Lower leg skin (tissue), 4 donors: ENCODE results near the gene COL15A1. TPM values are rescaled to one million over a fixed set of nuclear protein-coding genes. Genes with fewer than 3 reads are reported as not detected.

Experiments used
- DNase-seq, 2 donors: peaks; one replicate each; pipeline ENCODE4 v3.0.0-alpha.2; 2019; ENCODE audit warnings: low spot score in 2 of 2
- H3K4me3 ChIP-seq: fragments of 200-600 bp; sonication (generic); 2 replicates; pipeline ENCODE4 v1.5.1; 2017; ENCODE audit warnings: mild to moderate bottlenecking, low read depth; ENCODE audit not compliant: poor library complexity, severe bottlenecking
- POLR2A ChIP-seq, 2 donors: fragments of 450-650 bp; IDR thresholded peaks; one replicate each; pipeline ENCODE4 v1.6.1; 2016 to 2017; ENCODE audit warnings: antibody characterized with exemption in 2 of 2, mild to moderate bottlenecking in 1 of 2, moderate library complexity in 1 of 2
- WGBS, 2 donors: methylation state at CpG; one replicate each; pipeline ENCODE4 v1.1.5; 2018; 5-methylcytosine and 5-hydroxymethylcytosine counted together
- intact Hi-C: fragments of 100-400 bp; cut with DNase I; formaldehyde crosslinking; loops from one replicate; pipeline ENCODE4 v1.15.0; 2023; ENCODE audit warnings: low total_unique reads
- total RNA-seq, 4 donors: library from RNA; depleted of rRNA; stranded (reverse); fragments of >200 nt; gene quantifications; one replicate each; pipeline ENCODE4 v1.1.0, GENCODE V29; 2016
- TF ChIP-seq, protein P1 (sequence below), 3 donors: fragments of 450-650 bp; IDR thresholded peaks; one replicate each; pipeline ENCODE4 v1.5.1; 2016; ENCODE audit warnings: antibody characterized with exemption in 3 of 3, mild to moderate bottlenecking in 3 of 3, moderate library complexity in 2 of 3

The COL15A1 gene
- total RNA-seq, 4 donors from 2014 or later: 2.3 to 14.1 (median 8.3) TPM

DNA sequence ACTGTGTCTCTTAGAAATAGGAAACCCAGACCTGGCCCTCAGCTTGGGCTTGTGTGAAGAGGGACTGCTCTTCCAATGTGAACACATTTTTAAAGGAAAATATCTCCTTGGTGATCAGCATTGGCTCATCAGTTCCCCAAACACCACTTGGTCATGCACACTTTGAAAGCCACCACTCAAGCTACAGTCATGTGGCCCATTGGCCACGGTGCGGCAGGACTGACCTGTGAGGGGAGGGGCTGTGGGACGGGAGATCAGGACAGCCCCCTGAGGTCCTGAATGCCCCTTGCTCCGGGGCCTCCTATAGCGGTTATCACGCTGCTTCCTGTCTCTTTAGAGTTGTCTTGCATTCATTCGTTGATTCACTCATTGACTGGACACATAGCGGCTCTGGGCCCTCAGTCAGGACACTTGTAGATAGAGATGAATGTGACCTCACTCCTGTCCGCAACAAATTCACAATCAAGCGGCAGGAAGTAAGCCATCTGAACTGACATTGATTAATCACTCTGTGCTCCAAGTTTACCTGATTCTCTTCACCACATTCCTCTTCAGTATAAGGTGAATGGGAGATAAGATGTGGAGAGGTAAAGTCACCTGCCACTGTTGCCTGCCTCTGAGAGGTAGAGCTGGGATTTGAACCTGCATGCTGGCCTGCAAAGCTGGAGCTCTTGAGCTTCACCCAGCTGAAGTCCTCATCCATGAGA is 73.1 kb downstream of the COL15A1 start:
- H3K4me3 ChIP-seq: no peak overlapping the region
- no peak for DNase-seq
- intact Hi-C loops: no loop called here
- TF ChIP-seq POLR2A (IDR thresholded peaks at IDR 0.05): no peak
- TF ChIP-seq, protein P1, sequence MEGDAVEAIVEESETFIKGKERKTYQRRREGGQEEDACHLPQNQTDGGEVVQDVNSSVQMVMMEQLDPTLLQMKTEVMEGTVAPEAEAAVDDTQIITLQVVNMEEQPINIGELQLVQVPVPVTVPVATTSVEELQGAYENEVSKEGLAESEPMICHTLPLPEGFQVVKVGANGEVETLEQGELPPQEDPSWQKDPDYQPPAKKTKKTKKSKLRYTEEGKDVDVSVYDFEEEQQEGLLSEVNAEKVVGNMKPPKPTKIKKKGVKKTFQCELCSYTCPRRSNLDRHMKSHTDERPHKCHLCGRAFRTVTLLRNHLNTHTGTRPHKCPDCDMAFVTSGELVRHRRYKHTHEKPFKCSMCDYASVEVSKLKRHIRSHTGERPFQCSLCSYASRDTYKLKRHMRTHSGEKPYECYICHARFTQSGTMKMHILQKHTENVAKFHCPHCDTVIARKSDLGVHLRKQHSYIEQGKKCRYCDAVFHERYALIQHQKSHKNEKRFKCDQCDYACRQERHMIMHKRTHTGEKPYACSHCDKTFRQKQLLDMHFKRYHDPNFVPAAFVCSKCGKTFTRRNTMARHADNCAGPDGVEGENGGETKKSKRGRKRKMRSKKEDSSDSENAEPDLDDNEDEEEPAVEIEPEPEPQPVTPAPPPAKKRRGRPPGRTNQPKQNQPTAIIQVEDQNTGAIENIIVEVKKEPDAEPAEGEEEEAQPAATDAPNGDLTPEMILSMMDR (IDR thresholded peaks at IDR 0.05): no peak
- WGBS, 2 donors: 94 to 96% methylated on average over 8 to 10 of the region's 10 CpGs

DNA sequence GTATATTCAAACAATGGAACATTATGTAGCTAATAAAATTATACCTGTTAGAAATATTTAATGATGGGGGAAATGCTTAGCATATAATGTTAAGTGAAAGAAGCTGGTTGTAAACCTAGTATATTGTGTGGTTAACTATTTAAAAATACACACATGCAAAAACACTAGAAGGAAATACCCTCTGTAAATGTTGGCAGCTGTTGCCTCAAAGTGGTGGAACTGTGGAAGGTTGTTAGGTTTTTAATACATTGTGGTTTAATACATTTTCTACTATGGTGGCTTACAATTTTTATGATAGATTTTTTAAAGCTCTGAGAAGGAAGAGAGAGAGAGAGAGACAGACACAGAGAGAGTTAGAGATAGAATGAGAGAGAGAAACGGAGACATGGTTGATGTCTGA is 74.9 kb downstream of the COL15A1 start:
- no peak for TF ChIP-seq POLR2A (IDR thresholded peaks at IDR 0.05)
- TF ChIP-seq, protein P1 (IDR thresholded peaks at IDR 0.05): no peak
- H3K4me3 ChIP-seq: no peak overlapping the region
- no peak for DNase-seq
- WGBS, 2 donors: 78 to 91% methylated on average over 1 of the region's 1 CpG
- intact Hi-C loops: no loop called here

DNA sequence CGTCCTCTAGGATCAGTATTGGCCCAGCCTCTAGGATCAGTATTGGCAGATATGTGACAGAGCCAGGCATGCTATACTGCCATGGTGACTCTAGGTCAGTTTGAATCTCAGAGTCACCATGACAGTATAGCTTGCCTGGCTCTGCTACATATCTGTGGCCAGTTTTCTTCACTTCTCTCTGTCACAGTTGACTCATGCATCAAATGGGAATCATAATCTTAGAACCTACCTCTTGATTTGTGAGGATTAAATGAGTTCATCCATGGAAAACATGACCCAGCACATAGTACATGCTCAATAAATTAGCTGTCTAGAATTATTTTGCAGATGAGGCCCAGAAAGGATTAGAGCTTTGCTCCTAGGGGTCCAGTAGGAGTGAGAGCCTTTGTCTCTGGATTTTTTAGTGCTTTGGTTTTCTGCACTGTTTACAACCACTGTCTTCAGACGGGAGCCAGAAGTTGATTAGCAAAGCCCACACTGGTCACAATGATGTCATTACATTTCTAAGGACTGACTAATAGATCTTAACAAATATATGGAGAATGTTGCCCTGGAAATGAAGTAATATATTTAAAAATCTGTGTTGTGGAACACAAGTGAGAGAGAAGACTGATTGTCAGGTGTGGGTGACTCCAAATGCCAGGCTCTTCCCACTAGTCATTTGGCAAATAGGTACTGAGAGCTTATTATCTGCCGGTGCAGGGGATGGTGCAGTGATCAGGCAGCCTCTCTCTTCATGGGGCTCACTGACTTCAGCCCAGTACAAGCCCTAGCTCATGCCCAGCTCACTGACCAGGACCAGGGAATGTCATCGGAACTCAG is 76.0 kb downstream of the COL15A1 start:
- DNase-seq: peak in 1 of 2 donors; percentile 53
- intact Hi-C loops: no loop called here
- H3K4me3 ChIP-seq: no peak overlapping the region
- TF ChIP-seq, protein P1 (IDR thresholded peaks at IDR 0.05): no peak
- no peak for TF ChIP-seq POLR2A (IDR thresholded peaks at IDR 0.05)
- WGBS, 2 donors: 65 to 66% methylated on average over 4 of the region's 4 CpGs

DNA sequence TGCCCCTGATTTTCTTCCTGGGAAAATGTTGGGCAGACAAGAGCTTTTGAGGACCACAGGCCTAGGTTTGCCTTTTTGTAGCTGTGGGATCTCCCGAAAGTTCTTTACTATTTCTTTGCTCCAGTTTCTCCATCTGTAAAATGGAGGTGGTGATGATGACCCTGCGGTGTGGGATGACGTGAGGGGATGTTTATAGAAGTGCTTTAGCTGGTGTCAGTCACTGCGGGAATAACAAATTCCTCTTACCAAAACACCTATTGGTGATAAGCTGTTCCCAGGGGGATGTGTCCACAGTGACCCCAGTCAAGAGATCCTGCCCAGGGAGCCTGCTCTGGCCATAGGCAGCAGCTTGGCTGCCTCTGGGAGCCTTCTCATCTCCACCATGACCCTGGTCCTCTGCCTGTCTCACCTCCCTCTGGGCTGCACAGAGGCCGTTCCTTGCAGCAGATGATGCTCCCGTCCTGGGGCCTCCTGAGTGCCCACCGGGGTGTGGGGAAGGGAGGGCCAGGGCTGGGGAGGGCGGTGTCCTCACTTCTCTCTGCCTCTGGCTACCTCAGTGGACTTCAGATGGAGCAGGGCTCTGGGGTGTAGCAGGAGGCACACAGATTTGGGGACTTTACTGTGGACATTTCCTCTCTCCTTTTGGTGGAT is 77.2 kb downstream of the COL15A1 start:
- WGBS, 2 donors: 89 to 91% methylated on average over 8 of the region's 8 CpGs
- DNase-seq: no peak
- no peak overlapping the region for H3K4me3 ChIP-seq
- no peak for TF ChIP-seq POLR2A (IDR thresholded peaks at IDR 0.05)
- TF ChIP-seq, protein P1 (IDR thresholded peaks at IDR 0.05): no peak
- intact Hi-C loops: no loop called here

DNA sequence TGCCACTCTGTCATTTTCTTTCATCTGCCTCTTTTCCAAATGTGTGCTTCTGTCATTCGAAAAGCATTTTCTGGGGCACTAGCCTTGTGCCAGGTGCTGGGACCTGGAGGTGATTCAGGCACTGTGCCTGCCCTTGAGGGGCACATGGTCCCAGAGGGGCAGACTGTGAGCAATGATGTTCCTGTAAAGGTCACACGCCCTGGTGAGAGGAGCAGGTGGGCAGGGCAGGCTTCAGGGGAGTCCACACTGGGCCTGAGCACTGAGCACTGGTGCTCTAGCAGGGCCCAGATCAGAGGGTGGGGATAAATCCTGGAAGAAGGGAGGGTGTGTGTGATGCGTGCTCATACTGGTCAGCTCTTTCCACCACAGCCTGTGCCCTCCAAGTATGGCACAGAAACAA is 77.8 kb downstream of the COL15A1 start:
- intact Hi-C loops: no loop called here
- 85 to 92% methylated on average over 3 of the region's 3 CpGs for WGBS, 2 donors
- H3K4me3 ChIP-seq: no peak overlapping the region
- TF ChIP-seq, protein P1 (IDR thresholded peaks at IDR 0.05): no peak
- TF ChIP-seq POLR2A (IDR thresholded peaks at IDR 0.05): no peak
- no peak for DNase-seq
